HepG2 (cell line): Measurements from ENCODE around the gene OR8B8. TPM values are rescaled to one million over a fixed set of nuclear protein-coding genes. Genes with fewer than 3 reads are reported as not detected.

Source experiments
- ATAC-seq: fragments of 200-7000 bp; cut with Tn5 transposase; 3 replicates; pipeline ENCODE4 v1.9.1; 2020; ENCODE audit warnings: mild to moderate bottlenecking, moderate library complexity
- BruUV-seq: library from RNA; stranded (reverse); fragments of 400-500 nt; replicated peaks from 2 replicates; lab custom pipeline; 2021; lab: Mats Ljungman, UMichigan
- CTCF ChIA-PET: fragments of 300-600 bp; formaldehyde crosslinking; extraction: SDS; loops from one replicate; lab custom pipeline; 2021; ENCODE audit warnings: low total read pairs, inconsistent platforms, low intra/inter-chr PET ratio; lab: Yijun Ruan, JAX
- POLR2A ChIA-PET: fragments of 350-600 bp; sonication (Branson Sonifier 250); formaldehyde crosslinking; loops from one replicate; lab custom pipeline; 2020; ENCODE audit warnings: antibody characterized with exemption, inconsistent platforms; lab: Yijun Ruan, JAX
- DNase-seq: peaks from one replicate; pipeline ENCODE4 v3.0.0-alpha.2; 2015; ENCODE audit warnings: low spot score
- FAIRE-seq: peaks from 3 replicates; lab custom pipeline; 2011; peaks lifted over from hg19 to GRCh38; lab: Jason Lieb, UNC
- H2AFZ ChIP-seq: one replicate; pipeline ENCODE4 v1.6.1; 2011; ENCODE audit warnings: low read length, inconsistent platforms
- H3K27ac ChIP-seq: fragments of 300-600 bp; 3 replicates; pipeline ENCODE4 v1.8.0; 2011; ENCODE audit warnings: mixed run types, mild to moderate bottlenecking, mixed read lengths, low read length, inconsistent platforms; ENCODE audit not compliant: insufficient read depth; ENCODE audit errors: extremely low read length
- H3K27me3 ChIP-seq, 2 experiments: fragments of 200-600 bp in 1 of 2; 2 replicates in 1 of 2; 3 replicates in 1 of 2; pipeline versions ENCODE4 v1.6.0 to v1.8.0; 2011; ENCODE audit warnings: low read length in 2 of 2, mild to moderate bottlenecking in 2 of 2, moderate library complexity in 2 of 2, inconsistent platforms in 1 of 2; ENCODE audit not compliant: insufficient read depth in 2 of 2, control insufficient read depth in 1 of 2
- H3K36me3 ChIP-seq, 2 experiments: fragments of 200-600 bp in 1 of 2; replicated peaks in 1 of 2; 2 replicates in 1 of 2; 3 replicates in 1 of 2; pipeline versions ENCODE4 v1.5.1 to v1.8.0; 2011; ENCODE audit warnings: low read length in 2 of 2, inconsistent platforms in 1 of 2; ENCODE audit not compliant: insufficient read depth in 2 of 2, control insufficient read depth in 1 of 2
- H3K4me1 ChIP-seq: 2 replicates; pipeline ENCODE4 v1.5.1; 2012; ENCODE audit warnings: low read length, inconsistent platforms; ENCODE audit not compliant: insufficient read depth
- H3K4me2 ChIP-seq: 2 replicates; pipeline ENCODE4 v1.6.0; 2011; ENCODE audit warnings: low read depth, low read length, inconsistent platforms
- H3K4me3 ChIP-seq, 3 experiments: fragments of 200-600 bp in 1 of 3; sonication (generic), shearing (Covaris generic) in 1 of 3; replicated peaks in 1 of 3; 2 replicates each; pipeline ENCODE4 v1.5.1; 2011 to 2016; ENCODE audit warnings: low read length in 3 of 3, inconsistent platforms in 2 of 3, low read depth in 2 of 3, mild to moderate bottlenecking in 2 of 3, control low read depth in 1 of 3, mixed read lengths in 1 of 3; ENCODE audit not compliant: insufficient read depth in 1 of 3
- H3K79me2 ChIP-seq: one replicate; pipeline ENCODE4 v1.6.1; 2011; ENCODE audit warnings: low read length, inconsistent platforms; ENCODE audit not compliant: insufficient read depth
- H3K9ac ChIP-seq: 2 replicates; pipeline ENCODE4 v1.6.0; 2011; ENCODE audit warnings: mild to moderate bottlenecking, low read depth, low read length, inconsistent platforms; ENCODE audit not compliant: insufficient read depth
- H3K9me3 ChIP-seq: 2 replicates; pipeline ENCODE4 v1.5.1; 2012; ENCODE audit warnings: mild to moderate bottlenecking, low read length
- H4K20me1 ChIP-seq: 2 replicates; pipeline ENCODE4 v1.6.0; 2011; ENCODE audit warnings: inconsistent platforms, mild to moderate bottlenecking, low read length, moderate library complexity; ENCODE audit not compliant: insufficient read depth
- ATF1 ChIP-seq: IDR thresholded peaks from 2 replicates; pipeline ENCODE4 v1.6.1; 2016; ENCODE audit warnings: mild to moderate bottlenecking, control low read depth
- ATF7-NPFF ChIP-seq: sonication (generic); formaldehyde crosslinking; IDR thresholded peaks from 2 replicates; pipeline ENCODE4 v1.8.1; 2023; ENCODE audit warnings: mild to moderate bottlenecking, low read depth, missing genetic modification reagents, moderate library complexity
- HNRNPK ChIP-seq: fragments of 200-400 bp; formaldehyde crosslinking; IDR thresholded peaks from 2 replicates; pipeline ENCODE4 v1.6.1; 2018; ENCODE audit warnings: low read length, low read depth, moderate library complexity, mild to moderate bottlenecking; ENCODE audit not compliant: poor library complexity, severe bottlenecking
- KDM3A ChIP-seq: IDR thresholded peaks from 2 replicates; pipeline ENCODE4 v1.6.1; 2018; ENCODE audit warnings: low read depth, missing compliant biosample characterization
- MAFF ChIP-seq: IDR thresholded peaks from 2 replicates; pipeline ENCODE4 v1.6.1; 2011; ENCODE audit warnings: low read depth, low read length, improper control_type of control experiment
- MAFK ChIP-seq, 2 experiments: IDR thresholded peaks in 1 of 2; conservative IDR thresholded peaks in 1 of 2; 2 replicates each; pipeline ENCODE4 v1.6.1; 2011; ENCODE audit warnings: improper control_type of control experiment in 2 of 2, low read length in 2 of 2
- MED1 ChIP-seq: sonication (generic); formaldehyde crosslinking; IDR thresholded peaks from 2 replicates; pipeline ENCODE4 v1.4.0; 2020; ENCODE audit warnings: missing genetic modification reagents
- MLLT10 ChIP-seq: sonication (generic); formaldehyde crosslinking; IDR thresholded peaks from 2 replicates; pipeline ENCODE4 v1.4.0; 2020; ENCODE audit warnings: missing genetic modification reagents
- MXI1 ChIP-seq: IDR thresholded peaks from 3 replicates; pipeline ENCODE4 v1.6.1; 2012; ENCODE audit warnings: low read depth, low read length, inconsistent platforms, borderline replicate concordance
- NFE2L2 ChIP-seq: fragments of 150-350 bp; IDR thresholded peaks from 2 replicates; pipeline ENCODE4 v1.6.1; 2014; ENCODE audit warnings: low read length
- NRL ChIP-seq: sonication (generic); formaldehyde crosslinking; IDR thresholded peaks from 2 replicates; pipeline ENCODE4 v1.5.0; 2020; ENCODE audit warnings: missing genetic modification reagents, mild to moderate bottlenecking, moderate library complexity, borderline replicate concordance
- ZNF431 ChIP-seq: sonication (generic); formaldehyde crosslinking; IDR thresholded peaks from 2 replicates; pipeline ENCODE4 v1.9.0; 2022; ENCODE audit warnings: missing genetic modification reagents, low read depth, mild to moderate bottlenecking, borderline replicate concordance
- ZNF761 ChIP-seq: sonication (generic); formaldehyde crosslinking; conservative IDR thresholded peaks from 2 replicates; pipeline ENCODE4 v1.4.0; 2020; ENCODE audit warnings: mild to moderate bottlenecking, missing genetic modification reagents
- WGBS: methylation state at CpG from one replicate; pipeline ENCODE4 v1.1.6; 2017; ENCODE audit warnings: low lambda C conversion rate; 5-methylcytosine and 5-hydroxymethylcytosine counted together
- in situ Hi-C: cut with HindIII; loops from 2 replicates; pipeline ENCODE4 v1.10.0; 2017; ENCODE audit warnings: low pct_unique_long_range_greater_than_20kb; ENCODE audit not compliant: extremely low pct_ligation_motif_present
- intact Hi-C: fragments of 100-400 bp; cut with micrococcal nuclease; formaldehyde crosslinking; loops from one replicate; pipeline ENCODE4 v1.10.0; 2022; ENCODE audit not compliant: unreplicated experiment
- polyA plus RNA-seq, 8 experiments: library from polyadenylated mRNA; depleted of rRNA in 3 of 8; stranded (reverse) in 7 of 8; unstranded in 1 of 8; fragments of >200 nt; fragmentation: Illumina TruSeq in 4 of 8; extraction: Trizol in 4 of 8; gene quantifications; 2 replicates each; pipeline versions ENCODE4 v1.2.1 to v1.2.3, GENCODE V29; 2011 to 2016; ENCODE audit warnings: low read depth in 4 of 8, missing spikeins in 1 of 8, mixed read lengths in 1 of 8; ENCODE audit not compliant: insufficient read depth in 1 of 8
- total RNA-seq, 5 experiments: library from RNA; depleted of rRNA; stranded (reverse); fragments of >200 nt; fragmentation: Illumina TruSeq; extraction: Trizol; gene quantifications; 2 replicates each; pipeline ENCODE4 v1.2.3, GENCODE V29; 2016; ENCODE audit warnings: low read depth in 1 of 5
- TF ChIP-seq, protein P1 (sequence below): sonication (generic); formaldehyde crosslinking; IDR thresholded peaks from 2 replicates; pipeline ENCODE4 v1.5.0; 2020; ENCODE audit warnings: mild to moderate bottlenecking, missing genetic modification reagents

The OR8B8 gene
- total and polyA plus RNA-seq, 2 of the 13 experiments (the other 11 are each of a cell fraction or from before 2014, with no cell fraction given): not detected

GRCh38 chr11:124482362-124483147 is 37.1 kb upstream of the OR8B8 start:
- Histone ChIP-seq H3K4me1 (no peaks in the 10 kb centered on the region; the same call in 1 of the 2 replicates), H3K9me3 (no peaks in the 10 kb centered on the region), H3K9ac (no peak overlapping the region), H2AFZ (no peak overlapping the region), H3K27ac (no peak overlapping the region), H3K27me3 (peaks cover 0 to 6% of the 10 kb centered on the region in 2 experiments; a peak in 1 of 5 replicates), H4K20me1 (no peaks in the 10 kb centered on the region), H3K79me2 (no peaks in the 10 kb centered on the region), H3K36me3 (no peaks in the 10 kb centered on the region), H3K4me3 (no peak overlapping the region), H3K4me2 (no peak overlapping the region)
- DNase-seq: no peak
- intact Hi-C loops: no loop called here
- POLR2A ChIA-PET: no interaction called here
- no peak for FAIRE-seq
- CTCF ChIA-PET: no interaction called here
- no TSS peak for BruUV-seq
- in situ Hi-C loops: no loop called here
- under 1% methylated on average over 9 of the region's 9 CpGs for WGBS
- peak; percentile 41 for ATAC-seq
- TF ChIP-seq KDM3A (CRISPR knock-in tag) (no peak), NRL (no peak), NFE2L2 (peak; percentile 72)

DNA sequence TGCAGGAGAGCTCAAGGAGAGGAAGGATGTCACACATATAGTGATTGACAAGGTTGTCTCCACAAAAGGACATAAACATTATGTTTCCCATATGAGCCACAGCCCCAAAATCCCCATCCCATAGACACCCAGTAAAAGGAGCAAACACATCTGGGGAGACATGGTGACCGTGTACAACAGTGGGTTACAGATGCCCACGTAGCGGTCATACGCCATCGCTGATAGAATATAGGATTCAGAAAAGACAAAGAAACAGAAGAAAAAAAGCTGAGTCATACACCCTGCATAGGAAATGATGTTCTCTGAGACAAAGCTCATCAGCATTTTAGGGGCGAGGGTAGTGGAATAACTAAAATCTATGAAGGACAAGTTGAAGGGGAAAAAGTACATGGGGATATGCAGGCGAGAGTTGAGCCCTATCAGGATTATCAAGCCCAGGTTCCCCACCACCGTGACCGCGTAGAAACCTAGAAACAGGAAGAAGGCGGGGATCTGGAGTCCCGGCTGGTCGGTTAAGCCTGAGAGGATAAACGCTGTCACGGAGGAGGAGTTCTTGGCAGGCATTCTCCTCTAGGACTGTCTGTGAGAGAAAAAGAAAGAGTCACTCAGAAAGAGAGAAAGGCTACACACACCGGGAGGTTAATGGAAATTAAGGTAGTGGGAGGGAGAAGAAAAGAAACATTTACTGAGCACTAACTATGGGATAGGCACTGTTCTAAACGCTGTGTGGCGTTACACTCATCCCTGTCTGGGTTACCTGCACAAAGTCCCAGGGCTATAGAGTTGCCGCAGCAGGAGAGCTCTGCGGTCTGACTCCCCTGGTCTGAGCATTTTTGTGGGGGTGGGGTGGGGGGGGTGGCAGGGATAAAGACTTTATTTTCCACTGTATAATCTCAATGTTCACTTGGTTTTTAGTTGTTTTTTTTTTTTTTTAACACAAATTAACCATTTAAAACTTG is 36.1 kb upstream of the OR8B8 start:
- no peak for FAIRE-seq
- ChIA-PET CTCF (no interaction called here), POLR2A (no interaction called here)
- H3K79me2 ChIP-seq: no peaks in the 10 kb centered on the region
- peak overlapping the region; percentile 56 for H3K4me2 ChIP-seq
- DNase-seq: peak; percentile 9
- H3K9ac ChIP-seq: no peak overlapping the region
- BruUV-seq: no TSS peak
- peak; percentile 92 for ATAC-seq
- intact Hi-C loops: no loop called here
- no peaks in the 10 kb centered on the region for H4K20me1 ChIP-seq
- no peaks in the 10 kb centered on the region; the same call in 1 of the 2 replicates for H3K4me1 ChIP-seq
- H3K27ac ChIP-seq: no peak overlapping the region
- H2AFZ ChIP-seq: no peak overlapping the region
- no peaks in the 10 kb centered on the region for H3K36me3 ChIP-seq
- H3K9me3 ChIP-seq: no peaks in the 10 kb centered on the region
- 14% methylated on average over 20 of the region's 20 CpGs for WGBS
- peak overlapping the region in 1 of 3 experiments; percentile 29; a peak in 2 of 6 replicates for H3K4me3 ChIP-seq
- in situ Hi-C loops: no loop called here
- peaks cover 0 to 6% of the 10 kb centered on the region in 2 experiments; a peak in 1 of 5 replicates for H3K27me3 ChIP-seq
- no peak for TF ChIP-seq MED1 (CRISPR knock-in tag)
- TF ChIP-seq ZNF431: no peak
- no peak for TF ChIP-seq MLLT10 (CRISPR knock-in tag)
- TF ChIP-seq, protein P1, sequence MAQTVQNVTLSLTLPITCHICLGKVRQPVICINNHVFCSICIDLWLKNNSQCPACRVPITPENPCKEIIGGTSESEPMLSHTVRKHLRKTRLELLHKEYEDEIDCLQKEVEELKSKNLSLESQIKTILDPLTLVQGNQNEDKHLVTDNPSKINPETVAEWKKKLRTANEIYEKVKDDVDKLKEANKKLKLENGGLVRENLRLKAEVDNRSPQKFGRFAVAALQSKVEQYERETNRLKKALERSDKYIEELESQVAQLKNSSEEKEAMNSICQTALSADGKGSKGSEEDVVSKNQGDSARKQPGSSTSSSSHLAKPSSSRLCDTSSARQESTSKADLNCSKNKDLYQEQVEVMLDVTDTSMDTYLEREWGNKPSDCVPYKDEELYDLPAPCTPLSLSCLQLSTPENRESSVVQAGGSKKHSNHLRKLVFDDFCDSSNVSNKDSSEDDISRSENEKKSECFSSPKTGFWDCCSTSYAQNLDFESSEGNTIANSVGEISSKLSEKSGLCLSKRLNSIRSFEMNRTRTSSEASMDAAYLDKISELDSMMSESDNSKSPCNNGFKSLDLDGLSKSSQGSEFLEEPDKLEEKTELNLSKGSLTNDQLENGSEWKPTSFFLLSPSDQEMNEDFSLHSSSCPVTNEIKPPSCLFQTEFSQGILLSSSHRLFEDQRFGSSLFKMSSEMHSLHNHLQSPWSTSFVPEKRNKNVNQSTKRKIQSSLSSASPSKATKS (CRISPR knock-in tag): no peak
- no peak for TF ChIP-seq ATF1 (CRISPR knock-in tag)
- TF ChIP-seq ZNF761: no peak
- no peak for TF ChIP-seq MXI1
- peak; percentile 44 for TF ChIP-seq HNRNPK
- no peak for TF ChIP-seq ATF7-NPFF (CRISPR knock-in tag)
- peak; percentile 62; the same call in 1 of the 2 replicates for TF ChIP-seq MAFF
- peak; percentile 57 to 71 for TF ChIP-seq MAFK (conservative IDR thresholded peaks at IDR 0.05 in 1 of 2, IDR thresholded peaks at IDR 0.05 in 1 of 2; ENCODE audit: low read length in 2 of 2)
